ENCODE results near the gene GALNTL6.

GRCh38 chr4:173044340-173044739 lies 1231.1 kb downstream of the GALNTL6 start:
- no peak for TF ChIP-seq CTCF (conservative IDR thresholded peaks at IDR 0.05)
- TF ChIP-seq EZH2 (IDR thresholded peaks at IDR 0.05; ENCODE audit: low read depth): no peak
